HepG2 (cell line): Measurements from ENCODE around the gene CA10. TPM values are rescaled to one million over a fixed set of nuclear protein-coding genes. Genes with fewer than 3 reads are reported as not detected.

ENCODE experiments used
- ATAC-seq: fragments of 200-7000 bp; cut with Tn5 transposase; 3 replicates; pipeline ENCODE4 v1.9.1; 2020; ENCODE audit warnings: mild to moderate bottlenecking, moderate library complexity
- BruUV-seq: library from RNA; stranded (reverse); fragments of 400-500 nt; replicated peaks from 2 replicates; lab custom pipeline; 2021; lab: Mats Ljungman, UMichigan
- CTCF ChIA-PET: fragments of 300-600 bp; formaldehyde crosslinking; extraction: SDS; loops from one replicate; lab custom pipeline; 2021; ENCODE audit warnings: low total read pairs, inconsistent platforms, low intra/inter-chr PET ratio; lab: Yijun Ruan, JAX
- POLR2A ChIA-PET: fragments of 350-600 bp; sonication (Branson Sonifier 250); formaldehyde crosslinking; loops from one replicate; lab custom pipeline; 2020; ENCODE audit warnings: antibody characterized with exemption, inconsistent platforms; lab: Yijun Ruan, JAX
- DNase-seq: peaks from one replicate; pipeline ENCODE4 v3.0.0-alpha.2; 2015; ENCODE audit warnings: low spot score
- FAIRE-seq: peaks from 3 replicates; lab custom pipeline; 2011; peaks lifted over from hg19 to GRCh38; lab: Jason Lieb, UNC
- H2AFZ ChIP-seq: one replicate; pipeline ENCODE4 v1.6.1; 2011; ENCODE audit warnings: low read length, inconsistent platforms
- H3K27ac ChIP-seq: fragments of 300-600 bp; 3 replicates; pipeline ENCODE4 v1.8.0; 2011; ENCODE audit warnings: mixed run types, mild to moderate bottlenecking, mixed read lengths, low read length, inconsistent platforms; ENCODE audit not compliant: insufficient read depth; ENCODE audit errors: extremely low read length
- H3K27me3 ChIP-seq, 2 experiments: fragments of 200-600 bp in 1 of 2; 2 replicates in 1 of 2; 3 replicates in 1 of 2; pipeline versions ENCODE4 v1.6.0 to v1.8.0; 2011; ENCODE audit warnings: low read length in 2 of 2, mild to moderate bottlenecking in 2 of 2, moderate library complexity in 2 of 2, inconsistent platforms in 1 of 2; ENCODE audit not compliant: insufficient read depth in 2 of 2, control insufficient read depth in 1 of 2
- H3K36me3 ChIP-seq, 2 experiments: fragments of 200-600 bp in 1 of 2; replicated peaks in 1 of 2; 2 replicates in 1 of 2; 3 replicates in 1 of 2; pipeline versions ENCODE4 v1.5.1 to v1.8.0; 2011; ENCODE audit warnings: low read length in 2 of 2, inconsistent platforms in 1 of 2; ENCODE audit not compliant: insufficient read depth in 2 of 2, control insufficient read depth in 1 of 2
- H3K4me1 ChIP-seq: 2 replicates; pipeline ENCODE4 v1.5.1; 2012; ENCODE audit warnings: low read length, inconsistent platforms; ENCODE audit not compliant: insufficient read depth
- H3K4me2 ChIP-seq: 2 replicates; pipeline ENCODE4 v1.6.0; 2011; ENCODE audit warnings: low read depth, low read length, inconsistent platforms
- H3K4me3 ChIP-seq, 3 experiments: fragments of 200-600 bp in 1 of 3; sonication (generic), shearing (Covaris generic) in 1 of 3; replicated peaks in 1 of 3; 2 replicates each; pipeline ENCODE4 v1.5.1; 2011 to 2016; ENCODE audit warnings: low read length in 3 of 3, inconsistent platforms in 2 of 3, low read depth in 2 of 3, mild to moderate bottlenecking in 2 of 3, control low read depth in 1 of 3, mixed read lengths in 1 of 3; ENCODE audit not compliant: insufficient read depth in 1 of 3
- H3K79me2 ChIP-seq: one replicate; pipeline ENCODE4 v1.6.1; 2011; ENCODE audit warnings: low read length, inconsistent platforms; ENCODE audit not compliant: insufficient read depth
- H3K9ac ChIP-seq: 2 replicates; pipeline ENCODE4 v1.6.0; 2011; ENCODE audit warnings: mild to moderate bottlenecking, low read depth, low read length, inconsistent platforms; ENCODE audit not compliant: insufficient read depth
- H3K9me3 ChIP-seq: 2 replicates; pipeline ENCODE4 v1.5.1; 2012; ENCODE audit warnings: mild to moderate bottlenecking, low read length
- H4K20me1 ChIP-seq: 2 replicates; pipeline ENCODE4 v1.6.0; 2011; ENCODE audit warnings: inconsistent platforms, mild to moderate bottlenecking, low read length, moderate library complexity; ENCODE audit not compliant: insufficient read depth
- DRAP1 ChIP-seq: IDR thresholded peaks from 2 replicates; pipeline ENCODE4 v1.6.1; 2016; ENCODE audit warnings: missing genetic modification reagents, missing compliant biosample characterization
- ETV6 ChIP-seq: sonication (generic); formaldehyde crosslinking; conservative IDR thresholded peaks from 2 replicates; pipeline ENCODE4 v1.4.0; 2020; ENCODE audit warnings: missing genetic modification reagents
- HOXA9 ChIP-seq: sonication (generic); formaldehyde crosslinking; IDR thresholded peaks from 2 replicates; pipeline ENCODE4 v1.8.1; 2022; ENCODE audit warnings: missing genetic modification reagents, mild to moderate bottlenecking, moderate library complexity, borderline replicate concordance
- PPARG ChIP-seq: conservative IDR thresholded peaks from 2 replicates; pipeline ENCODE4 v1.6.1; 2016; ENCODE audit warnings: missing biosample characterization, missing genetic modification reagents
- RERE ChIP-seq: IDR thresholded peaks from 2 replicates; pipeline ENCODE4 v1.6.1; 2016; ENCODE audit warnings: low read depth, missing genetic modification reagents, missing compliant biosample characterization
- RXRA ChIP-seq: sonication (generic); formaldehyde crosslinking; IDR thresholded peaks from 2 replicates; pipeline ENCODE4 v1.5.1; 2020; ENCODE audit warnings: missing genetic modification reagents
- TBL1XR1 ChIP-seq: fragments of 150-350 bp; IDR thresholded peaks from 2 replicates; pipeline ENCODE4 v1.6.1; 2014; ENCODE audit warnings: borderline replicate concordance, low read length; ENCODE audit not compliant: partially characterized antibody
- TFE3 ChIP-seq: IDR thresholded peaks from 2 replicates; pipeline ENCODE4 v1.6.1; 2016
- ZNF552 ChIP-seq: sonication (generic); formaldehyde crosslinking; IDR thresholded peaks from 2 replicates; pipeline ENCODE4 v1.9.0; 2022; ENCODE audit warnings: missing genetic modification reagents, mild to moderate bottlenecking, borderline replicate concordance
- ZNF607 ChIP-seq: sonication (generic); formaldehyde crosslinking; IDR thresholded peaks from 2 replicates; pipeline ENCODE4 v1.5.1; 2020; ENCODE audit warnings: missing genetic modification reagents, mild to moderate bottlenecking, borderline replicate concordance
- ZNF646 ChIP-seq: sonication (generic); formaldehyde crosslinking; IDR thresholded peaks from 2 replicates; pipeline ENCODE4 v1.9.0; 2021; ENCODE audit warnings: mild to moderate bottlenecking, missing genetic modification reagents
- WGBS: methylation state at CpG from one replicate; pipeline ENCODE4 v1.1.6; 2017; ENCODE audit warnings: low lambda C conversion rate; 5-methylcytosine and 5-hydroxymethylcytosine counted together
- in situ Hi-C: cut with HindIII; loops from 2 replicates; pipeline ENCODE4 v1.10.0; 2017; ENCODE audit warnings: low pct_unique_long_range_greater_than_20kb; ENCODE audit not compliant: extremely low pct_ligation_motif_present
- intact Hi-C: fragments of 100-400 bp; cut with micrococcal nuclease; formaldehyde crosslinking; loops from one replicate; pipeline ENCODE4 v1.10.0; 2022; ENCODE audit not compliant: unreplicated experiment
- polyA plus RNA-seq, 8 experiments: library from polyadenylated mRNA; depleted of rRNA in 3 of 8; stranded (reverse) in 7 of 8; unstranded in 1 of 8; fragments of >200 nt; fragmentation: Illumina TruSeq in 4 of 8; extraction: Trizol in 4 of 8; gene quantifications; 2 replicates each; pipeline versions ENCODE4 v1.2.1 to v1.2.3, GENCODE V29; 2011 to 2016; ENCODE audit warnings: low read depth in 4 of 8, missing spikeins in 1 of 8, mixed read lengths in 1 of 8; ENCODE audit not compliant: insufficient read depth in 1 of 8
- total RNA-seq, 5 experiments: library from RNA; depleted of rRNA; stranded (reverse); fragments of >200 nt; fragmentation: Illumina TruSeq; extraction: Trizol; gene quantifications; 2 replicates each; pipeline ENCODE4 v1.2.3, GENCODE V29; 2016; ENCODE audit warnings: low read depth in 1 of 5

The CA10 gene
- total and polyA plus RNA-seq, 2 of the 13 experiments (the other 11 are each of a cell fraction or from before 2014, with no cell fraction given), result not detected

- CTCF ChIA-PET, result no interaction called here
- H4K20me1 ChIP-seq, result no peaks in the 10 kb centered on the region
- DNase-seq (no peak), FAIRE-seq (no peak), ATAC-seq (no peak)
- POLR2A ChIA-PET, result no interaction called here
- H3K9ac ChIP-seq, result no peak overlapping the region
- in situ Hi-C loops, result loop anchor here (10.0 kb wide), 1 partner anchor 342 kb away; no protein-coding TSS in a partner anchor
- TF ChIP-seq HOXA9 (CRISPR knock-in tag) (no peak), ZNF552 (CRISPR knock-in tag) (no peak), PPARG (CRISPR knock-in tag) (no peak), ZNF646 (CRISPR knock-in tag) (no peak), TBL1XR1 (no peak), ETV6 (CRISPR knock-in tag) (no peak), RERE (CRISPR knock-in tag) (no peak), TFE3 (CRISPR knock-in tag) (no peak), DRAP1 (CRISPR knock-in tag) (no peak), RXRA (no peak), ZNF607 (CRISPR knock-in tag) (no peak)
- WGBS, result 4% methylated on average over 3 of the region's 3 CpGs
- H2AFZ ChIP-seq, result no peak overlapping the region
- intact Hi-C loops, result no loop called here
- BruUV-seq, result no TSS peak
- H3K4me2 ChIP-seq, result no peak overlapping the region
- no peaks in the 10 kb centered on the region for H3K79me2 ChIP-seq
- no peaks in the 10 kb centered on the region for H3K4me1 ChIP-seq
- H3K4me3 ChIP-seq, result no peak overlapping the region
- H3K9me3 ChIP-seq, result no peaks in the 10 kb centered on the region
- H3K36me3 ChIP-seq, result no peaks in the 10 kb centered on the region
- no peak overlapping the region for H3K27ac ChIP-seq
- H3K27me3 ChIP-seq, result no peaks in the 10 kb centered on the region
Observed at GRCh38 chr17:51763058-51763457, 395.5 kb downstream of the CA10 start.
